Stimulated activated CD4-positive, alpha-beta T cell treated with anti-CD3 and anti-CD28 coated beads, Interleukin-15, amount 100 ng/mL, for 48 hours (primary cell): Measurements from ENCODE around the gene ZNF837.
"Not testable (repeated sequence)": the region's sequence is repeated elsewhere in the genome, so short reads cannot be mapped to it uniquely, and the experiment has no call there.

ENCODE experiments used
- DNase-seq, 2 donors: peaks; one replicate each; pipeline ENCODE4 v3.0.0-alpha.2; 2020; ENCODE audit warnings: low read depth in 2 of 2

The ZNF837 gene

DNA sequence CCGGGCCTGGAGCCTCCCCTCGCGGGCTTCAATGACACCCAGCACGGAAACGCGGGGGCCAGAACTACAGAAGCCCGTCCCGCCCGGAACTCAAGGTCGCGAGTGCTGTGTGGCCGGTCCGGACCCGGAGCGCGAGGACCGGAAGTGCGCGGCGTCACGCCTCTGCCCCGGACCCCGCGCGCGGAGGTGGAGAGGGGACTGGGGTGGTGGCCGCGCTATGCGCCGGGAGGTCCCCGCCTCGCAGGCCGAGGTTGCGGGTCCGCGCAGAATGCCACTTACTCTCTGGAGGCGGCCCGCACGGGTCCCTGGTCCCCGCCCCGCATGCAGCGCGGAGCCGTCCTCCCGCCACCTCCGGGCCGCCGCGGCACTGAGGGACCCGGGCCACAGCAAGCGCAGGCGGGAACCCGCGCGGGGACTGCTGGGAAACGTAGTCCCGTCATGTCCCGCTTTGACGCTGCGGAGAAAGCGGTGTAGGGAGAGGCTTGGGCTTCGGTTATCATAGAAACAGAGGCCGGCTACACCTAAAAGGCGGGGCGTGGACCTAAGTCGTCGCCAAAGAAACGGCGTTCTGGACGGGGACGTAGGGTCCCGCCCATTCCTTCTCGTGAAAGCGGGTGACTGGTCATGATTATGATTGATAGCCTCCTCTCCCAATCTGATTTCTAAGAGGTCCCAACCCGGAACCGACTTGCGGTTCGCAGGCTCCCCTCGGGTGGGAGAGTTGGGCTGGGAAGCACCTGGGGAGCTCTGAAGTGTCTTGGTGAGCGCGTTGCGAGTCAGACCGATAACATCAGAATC is at the start of gene ZNF837:
Gene ZNF837 (minus strand): TSS at position 369 of the 798 bp plus-strand sequence. CDS start 11,698 bp downstream, outside the sequence.
- peak; percentile 96 to 99 for DNase-seq

DNA sequence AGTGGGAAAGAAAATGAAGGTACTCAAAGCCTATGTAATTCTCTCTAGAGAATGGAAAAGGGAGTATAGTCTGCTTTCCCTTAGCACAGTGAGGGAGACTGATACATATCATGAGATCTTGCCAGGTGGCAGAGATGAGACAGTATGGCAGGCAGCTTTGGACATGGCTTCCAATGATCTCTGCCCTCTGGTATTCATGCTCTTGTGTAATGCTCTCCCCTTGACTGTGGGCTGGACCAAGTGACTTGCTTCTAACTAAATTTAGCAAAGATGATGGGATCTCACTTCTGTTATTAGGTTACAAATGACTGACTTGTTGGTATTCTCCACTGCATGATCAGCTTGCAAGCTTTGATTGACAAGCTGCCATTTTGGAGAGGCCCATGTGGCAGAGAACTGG is 48.9 kb upstream of the ZNF837 start:
- no peak for DNase-seq

DNA sequence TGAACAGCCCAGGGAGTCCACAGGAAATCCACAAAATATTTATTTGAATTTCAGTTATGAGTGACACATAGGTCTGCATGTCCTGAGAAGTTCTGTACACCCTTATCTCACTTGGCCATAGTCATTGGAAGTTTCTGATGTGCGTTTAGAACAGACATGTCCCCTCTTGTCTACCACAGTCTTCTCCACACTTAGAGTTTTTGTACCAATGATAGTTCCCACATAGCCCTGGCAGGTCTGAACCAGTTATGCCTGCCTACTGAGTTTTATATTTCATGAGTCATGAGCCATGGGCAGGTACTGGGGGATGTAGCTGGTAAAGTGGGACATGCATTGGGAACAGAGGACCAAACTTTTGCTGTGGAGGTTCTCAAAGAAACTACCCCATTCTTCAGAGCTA is 47.8 kb upstream of the ZNF837 start:
- DNase-seq, result no peak

DNA sequence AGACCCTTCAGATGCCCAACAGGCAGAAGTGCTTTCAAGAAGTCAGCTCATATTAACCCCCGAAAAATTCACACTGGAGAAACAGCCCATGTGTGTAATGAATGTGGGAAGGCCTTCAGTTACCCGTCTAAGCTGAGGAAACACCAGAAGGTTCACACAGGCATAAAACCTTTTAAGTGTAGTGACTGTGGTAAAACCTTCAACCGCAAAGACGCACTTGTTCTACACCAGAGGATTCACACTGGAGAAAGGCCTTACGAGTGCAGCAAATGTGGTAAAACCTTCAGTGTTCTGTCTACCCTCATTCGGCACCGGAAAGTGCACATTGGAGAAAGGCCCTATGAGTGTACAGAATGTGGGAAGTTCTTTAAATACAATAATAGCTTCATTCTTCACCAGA is 36.2 kb upstream of the ZNF837 start:
- no peak for DNase-seq

DNA sequence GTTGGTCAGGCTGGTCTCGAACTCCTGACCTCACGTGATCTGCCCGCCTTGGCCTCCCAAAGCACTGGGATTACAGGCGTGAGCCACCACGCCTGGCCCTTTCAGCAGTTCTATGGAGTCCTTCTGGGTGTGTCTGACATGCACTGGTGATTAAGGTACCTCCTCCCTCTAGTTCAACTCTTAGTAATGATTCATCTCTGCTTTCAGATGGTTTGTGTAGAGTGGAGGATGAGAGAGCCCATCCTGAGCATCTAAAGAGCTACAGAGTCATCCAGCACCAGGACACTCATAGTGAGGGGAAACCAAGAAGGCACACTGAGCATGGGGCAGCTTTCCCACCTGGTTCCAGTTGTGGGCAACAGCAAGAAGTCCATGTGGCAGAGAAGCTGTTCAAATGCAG is 35.8 kb upstream of the ZNF837 start:
- DNase-seq, result no peak

DNA sequence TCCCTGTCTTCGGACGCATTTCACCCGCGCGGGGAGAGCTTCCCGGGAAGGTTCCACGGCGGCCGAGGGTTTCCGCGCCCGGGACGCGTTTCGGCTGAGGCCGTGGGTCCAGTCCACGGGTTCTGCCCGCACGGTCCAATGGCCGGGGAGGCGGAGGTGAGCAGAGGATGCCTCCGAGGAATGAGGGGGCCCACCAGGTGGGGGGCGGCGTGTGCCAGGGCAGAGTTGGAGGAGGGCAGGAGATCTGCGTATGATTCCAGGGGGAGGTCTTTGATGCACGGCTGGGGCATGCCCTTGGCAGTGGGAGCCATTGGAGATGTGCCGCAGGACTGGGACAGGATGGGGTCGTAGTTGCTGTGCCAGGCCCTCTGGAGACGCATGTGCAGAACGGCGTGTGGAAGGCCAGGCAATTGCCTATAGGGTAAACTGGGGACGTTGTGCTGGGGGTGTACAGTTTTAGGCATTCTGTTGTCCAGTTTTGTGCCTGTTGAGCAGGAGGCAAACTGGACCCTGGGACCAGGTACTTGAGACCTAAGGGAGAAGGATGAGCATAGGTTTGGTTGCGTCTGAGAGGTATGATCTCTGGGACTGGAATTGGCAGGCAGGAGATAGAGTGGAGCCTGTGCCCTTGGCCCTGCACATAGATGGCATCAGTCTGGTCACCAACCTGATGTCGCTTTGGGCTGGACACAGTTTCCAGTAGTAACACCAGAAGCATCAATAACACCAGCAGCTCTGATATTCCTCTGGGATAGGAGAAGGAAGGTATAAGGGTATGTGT is 28.4 kb upstream of the ZNF837 start:
- no peak for DNase-seq

DNA sequence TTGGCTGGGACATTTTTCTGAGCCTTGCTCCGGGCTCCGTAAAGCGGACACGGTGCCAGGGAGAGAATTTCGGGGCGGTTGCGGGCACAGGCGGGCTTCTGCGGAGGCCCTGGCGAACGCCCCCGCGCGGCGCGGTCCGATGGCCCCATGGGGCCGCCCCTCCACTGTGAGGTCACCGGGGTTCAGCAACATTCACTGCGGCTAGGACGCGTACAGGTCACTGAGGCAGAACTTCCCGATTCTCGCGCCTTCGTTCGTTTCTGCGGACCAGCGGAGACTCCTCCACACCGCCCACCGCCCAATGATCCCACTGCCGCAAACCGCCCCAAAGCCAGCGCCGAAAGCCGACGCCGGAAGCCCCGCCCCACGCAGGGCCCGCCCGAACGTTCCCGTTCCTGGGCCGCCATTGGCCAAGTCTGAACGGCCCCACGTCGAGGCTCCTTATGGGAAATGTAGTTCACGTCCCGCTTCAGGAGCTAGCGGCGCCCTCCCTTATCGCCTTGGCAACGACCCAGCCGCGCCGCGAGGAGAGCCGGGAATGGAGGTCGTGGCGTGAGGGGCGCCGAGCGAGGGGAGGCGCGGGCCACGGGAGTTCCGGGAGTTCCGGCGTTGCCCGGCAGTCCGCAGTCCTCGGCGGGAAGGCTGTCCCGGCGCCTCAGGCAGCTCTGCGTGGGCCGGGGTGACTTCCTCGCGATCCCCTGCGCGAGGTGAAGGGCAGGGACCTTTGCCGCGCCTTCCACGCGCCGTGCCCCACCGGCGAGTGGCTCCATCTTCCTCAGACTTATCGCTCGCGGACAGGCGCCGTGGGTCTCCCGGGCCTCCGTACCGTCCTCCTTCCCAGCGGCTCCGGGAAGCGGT is 27.6 kb upstream of the ZNF837 start, which contains the start of gene ZNF584:
Gene ZNF584 (plus strand): TSS at position 498 of the 858 bp plus-strand sequence. CDS start 499 bp downstream, outside the sequence.
- DNase-seq, result peak; percentile 88 to 93

DNA sequence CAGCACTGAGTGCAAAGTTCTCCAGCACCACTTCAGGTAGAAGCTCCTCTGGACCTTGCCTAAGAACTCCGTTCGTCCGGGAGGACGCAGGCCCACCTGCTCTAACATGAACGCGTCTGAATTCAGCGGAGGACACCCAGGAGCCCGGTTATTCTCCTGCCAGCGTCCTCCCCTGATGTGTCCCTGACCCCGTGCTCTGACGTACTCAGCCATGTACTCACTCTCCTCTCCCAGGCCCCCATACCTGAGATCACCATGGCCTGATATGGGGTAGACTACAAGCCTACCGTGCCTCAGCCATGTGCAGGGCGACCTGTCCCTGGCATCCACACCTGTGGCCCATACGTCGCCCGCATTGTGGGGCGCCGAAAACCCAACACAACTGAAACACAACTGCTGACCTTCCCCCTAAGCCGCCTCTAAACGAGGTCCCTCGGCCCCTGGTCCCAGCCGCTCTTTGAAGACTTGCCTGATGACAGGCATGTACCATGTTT is 26.9 kb upstream of the ZNF837 start:
- DNase-seq, result no peak

DNA sequence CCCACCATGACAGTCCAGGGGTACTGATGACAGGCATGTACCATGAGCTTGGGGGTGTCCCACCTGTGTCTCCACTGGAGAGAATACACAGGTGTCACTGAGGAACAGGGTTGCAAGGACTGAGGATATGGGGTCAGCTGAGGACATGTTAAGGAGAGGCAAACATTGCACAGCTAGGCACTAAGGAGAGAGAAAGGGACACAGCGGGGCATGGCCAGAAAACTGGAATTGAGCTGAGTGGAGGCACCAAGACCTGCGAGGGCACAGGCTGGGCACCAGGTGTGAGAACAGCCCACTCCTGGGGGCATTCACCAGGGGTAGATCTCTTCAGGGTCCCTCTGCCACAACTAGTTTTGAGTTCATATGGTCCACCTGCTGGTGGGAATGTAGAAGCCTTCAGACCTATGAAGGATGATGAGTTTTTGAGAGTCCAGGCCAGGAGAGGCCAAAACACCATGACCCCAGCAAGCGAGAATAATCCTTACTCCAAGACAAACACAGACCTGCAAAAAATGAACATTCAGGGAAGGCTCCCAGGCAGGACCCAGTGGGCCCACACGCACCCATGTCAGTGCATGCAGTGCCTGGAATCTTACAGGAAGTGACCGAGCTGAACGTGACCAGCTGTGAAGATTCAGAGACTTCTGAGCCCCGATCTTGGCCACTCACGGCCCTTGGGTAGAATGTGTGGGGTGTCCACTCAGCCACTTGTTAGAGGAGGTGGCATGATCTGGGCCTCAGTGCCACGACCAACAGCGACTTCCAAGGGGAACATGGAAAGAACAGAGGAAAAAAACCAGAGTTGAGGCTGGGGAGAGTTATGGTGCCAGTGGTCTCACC is 26.2 kb upstream of the ZNF837 start:
- DNase-seq, result no peak

DNA sequence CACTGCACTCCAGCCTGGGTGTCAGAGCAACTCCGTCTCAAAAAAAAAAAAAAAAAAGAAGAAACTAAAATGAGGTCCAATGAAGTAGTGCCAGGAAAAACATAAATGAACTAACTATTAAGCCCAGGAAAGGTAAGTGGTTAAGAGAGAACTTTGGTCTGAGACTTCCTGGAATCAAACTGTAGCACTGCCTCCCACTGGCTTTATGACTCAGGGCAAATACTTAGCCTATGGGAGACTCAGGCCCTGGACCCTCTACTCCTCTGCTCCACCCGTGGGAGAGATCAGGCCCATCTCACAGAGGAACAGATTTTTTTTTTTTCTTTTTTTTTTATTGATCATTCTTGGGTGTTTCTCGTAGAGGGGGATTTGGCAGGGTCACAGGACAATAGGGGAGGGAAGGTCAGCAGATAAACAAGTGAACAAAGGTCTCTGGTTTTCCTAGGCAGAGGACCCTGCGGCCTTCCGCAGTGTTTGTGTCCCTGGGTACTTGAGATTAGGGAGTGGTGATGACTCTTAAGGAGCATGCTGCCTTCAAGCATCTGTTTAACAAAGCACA is 23.2 kb upstream of the ZNF837 start:
- DNase-seq, result not testable (repeated sequence)

DNA sequence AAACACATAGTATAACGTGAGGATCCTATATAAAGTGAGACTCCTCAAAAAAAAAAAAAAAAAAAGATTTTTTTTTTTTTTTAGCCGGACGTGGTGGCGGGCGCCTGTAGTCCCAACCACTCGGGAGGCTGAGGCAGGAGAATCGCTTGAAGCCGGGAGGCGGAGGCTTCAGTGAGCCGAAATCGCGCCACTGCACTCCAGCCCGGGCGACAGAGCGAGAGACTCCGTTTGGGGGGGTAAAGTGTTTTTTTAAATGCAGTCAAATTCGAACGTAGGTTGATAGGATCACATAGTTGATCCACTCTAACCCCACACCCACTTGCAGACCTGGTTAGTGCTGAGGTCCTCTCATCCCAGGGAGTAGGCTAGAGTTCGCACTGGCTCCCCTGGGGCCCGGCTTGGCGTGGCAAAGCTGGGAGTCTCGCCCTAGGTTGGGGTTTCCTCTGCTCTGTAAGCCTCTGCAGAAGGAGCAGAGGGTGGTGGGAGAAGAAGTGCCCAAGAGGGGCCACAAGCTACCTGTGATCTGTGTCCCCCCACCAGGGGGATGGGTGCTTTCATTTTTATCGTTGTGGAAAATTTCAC is 21.1 kb upstream of the ZNF837 start:
- no peak for DNase-seq

DNA sequence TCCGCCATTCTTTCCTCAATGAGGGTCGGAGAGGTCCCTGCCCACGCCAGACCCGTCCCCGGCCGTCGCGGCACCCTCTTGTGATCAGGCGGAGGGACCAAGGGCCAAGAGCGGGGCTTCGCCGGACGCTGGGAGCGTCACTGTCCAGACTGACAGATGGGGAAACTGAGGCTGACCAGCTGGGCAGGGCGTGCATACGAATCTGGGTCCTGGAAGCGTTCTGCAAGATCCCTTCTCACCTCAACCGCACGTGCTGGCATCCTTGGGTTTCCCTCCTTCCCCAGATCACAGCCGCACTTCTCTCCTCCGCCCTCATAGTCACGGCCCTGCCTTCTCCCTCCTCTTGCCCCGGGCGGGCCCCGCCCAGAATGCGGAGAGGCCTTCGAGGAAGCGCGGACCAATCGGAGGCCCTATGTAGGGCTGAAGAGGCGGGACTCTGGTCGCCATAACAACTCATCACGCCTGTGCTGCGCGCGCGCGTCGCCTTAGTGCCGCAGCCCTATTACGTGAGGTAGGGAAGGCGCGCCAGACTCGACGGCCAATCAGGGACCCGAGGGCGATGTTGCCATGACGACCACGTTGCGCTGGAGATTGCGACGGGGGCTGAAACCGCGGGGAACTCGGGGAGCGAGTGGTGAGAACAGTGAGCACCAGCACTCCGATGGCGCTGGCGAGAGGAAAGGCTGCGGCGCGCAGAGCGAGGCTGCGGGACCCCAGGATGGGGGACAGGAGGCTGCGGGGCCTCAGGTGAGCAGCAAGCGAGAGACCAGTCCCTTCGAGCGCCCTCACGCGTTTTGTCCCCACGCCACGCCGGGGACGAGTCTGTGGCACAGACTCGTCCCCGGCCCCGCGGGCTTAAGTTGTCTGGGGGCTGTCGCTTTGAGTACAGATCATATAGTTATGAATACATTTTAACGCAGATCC is 20.3 kb upstream of the ZNF837 start:
- DNase-seq, result peak; percentile 98 to 99

DNA sequence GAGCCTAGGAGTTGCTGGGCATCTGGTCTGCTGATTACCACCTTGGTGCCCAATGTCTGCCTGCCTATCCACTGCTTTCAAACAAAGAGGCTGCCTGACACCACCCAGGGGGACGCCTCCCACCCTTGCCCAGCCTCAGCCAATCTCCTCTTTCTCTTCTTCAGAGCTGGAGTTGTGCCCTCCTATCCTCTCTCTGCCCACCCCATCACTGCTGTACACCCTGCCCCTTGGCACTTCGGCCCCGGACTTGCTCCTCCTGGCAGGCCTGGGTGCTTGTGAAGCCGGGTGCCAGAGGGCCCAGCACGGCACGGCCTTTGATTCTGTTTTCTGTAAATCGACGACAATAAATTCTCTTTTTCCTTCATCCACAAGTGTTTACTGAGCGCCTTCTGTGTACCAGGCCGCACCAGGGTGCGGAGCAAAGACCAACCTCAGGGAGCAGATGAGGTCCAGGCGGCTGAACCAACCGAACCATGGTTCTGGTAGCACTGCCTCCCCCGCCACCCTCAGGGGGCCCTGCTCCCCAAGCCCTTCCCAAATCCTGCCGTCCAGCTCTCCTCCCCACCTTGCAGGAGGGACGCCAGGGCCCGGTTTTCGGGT is 19.6 kb upstream of the ZNF837 start:
- DNase-seq, result no peak

DNA sequence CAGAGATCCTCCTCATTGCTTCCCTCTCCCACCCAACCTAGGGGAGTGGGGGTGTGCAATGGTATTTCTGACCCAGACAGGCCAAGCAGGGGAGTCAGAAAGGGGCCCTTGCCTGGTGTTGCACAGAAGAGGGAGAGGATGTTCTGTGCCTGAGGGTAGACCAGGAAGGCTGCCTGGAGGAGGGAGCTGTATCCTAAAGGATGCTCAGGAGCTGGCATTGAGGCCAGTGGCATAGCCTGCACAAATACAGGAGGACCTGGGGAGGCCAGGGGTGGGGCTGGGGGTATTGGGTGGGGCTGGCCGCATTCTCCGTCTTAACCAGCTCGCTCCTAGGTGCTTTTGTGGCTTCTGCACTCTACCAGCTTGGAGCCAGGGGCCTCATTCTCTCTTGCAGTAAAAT is 19.1 kb upstream of the ZNF837 start:
- DNase-seq, result no peak

DNA sequence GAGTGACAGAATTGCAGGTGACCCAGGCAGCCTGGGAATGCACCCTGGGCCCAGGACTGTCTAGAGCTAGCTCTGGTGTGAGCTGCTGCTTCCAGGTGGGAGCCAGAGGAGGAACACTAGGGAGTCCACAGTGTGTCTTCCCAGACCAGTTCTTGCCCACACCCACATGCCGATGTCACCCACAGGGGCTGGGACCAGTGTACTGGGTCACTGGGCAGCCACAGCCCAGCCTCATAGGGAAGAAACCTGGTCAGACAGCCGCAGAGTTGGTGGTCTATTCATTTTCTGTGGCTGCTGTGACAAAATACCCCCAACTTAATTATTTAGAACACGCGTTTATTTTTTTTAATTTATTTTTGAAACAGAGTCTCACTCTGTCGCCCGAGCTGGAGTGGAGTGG is 17.7 kb upstream of the ZNF837 start:
- DNase-seq, result no peak

DNA sequence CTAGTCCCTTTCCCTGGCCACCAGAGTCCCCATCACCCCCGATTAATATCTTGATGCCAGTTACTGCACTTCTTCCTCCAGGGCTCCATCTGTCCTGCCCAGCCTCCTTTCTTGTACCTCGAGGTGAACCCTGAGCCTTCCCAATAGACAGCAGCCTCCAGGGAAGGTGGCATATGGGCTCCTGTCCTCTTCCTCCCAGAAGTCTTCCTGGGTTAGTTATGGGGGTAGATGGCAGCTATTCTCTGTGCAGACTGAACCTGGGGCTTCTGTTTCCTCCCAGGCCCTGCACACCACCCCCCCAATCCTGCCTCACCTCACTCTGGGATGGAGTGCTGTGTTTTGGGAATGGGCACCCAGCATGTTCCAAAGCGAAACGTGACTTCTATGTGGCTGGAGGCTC is 17.3 kb upstream of the ZNF837 start:
- no peak for DNase-seq

DNA sequence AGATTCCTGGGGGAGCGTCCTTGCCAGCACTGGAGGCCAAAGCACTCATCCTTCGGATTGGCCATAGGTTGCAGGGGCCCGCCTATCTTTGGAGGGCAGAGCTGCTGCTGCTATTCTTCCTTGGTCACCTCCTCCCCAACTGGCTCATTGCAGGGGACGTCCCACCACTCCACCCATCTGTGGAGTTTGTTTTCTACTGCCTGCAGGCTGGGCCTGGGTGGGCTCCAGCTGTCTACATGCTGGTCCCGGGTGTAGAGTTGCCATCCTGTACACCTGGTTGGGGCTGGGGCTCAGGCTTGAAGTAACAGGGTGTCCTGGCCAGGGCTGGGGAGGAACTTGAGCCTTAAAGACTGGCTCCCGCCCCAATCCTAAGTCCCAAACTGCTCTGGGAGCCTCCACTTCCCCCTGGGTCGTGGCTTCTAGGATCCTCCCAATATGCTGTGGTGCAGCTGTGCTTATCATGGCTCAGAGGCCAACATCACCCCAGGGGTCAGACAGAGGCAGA is 16.8 kb upstream of the ZNF837 start:
- DNase-seq, result no peak
